Activated naive CD4-positive, alpha-beta T cell (primary cell): ENCODE data around the gene SGIP1.

Experiments
- DNase-seq, 4 experiments: peaks; one replicate each; lab custom pipeline; 2025; lab: John Stamatoyannopoulos, UW

SGIP1 gene

GRCh38 chr1:66523562-66523961 lies 10.4 kb upstream of the SGIP1 start:
- DNase-seq: no peak

- DNase-seq: no peak
Measured at GRCh38 chr1:66525086-66525485, 8.9 kb upstream of the SGIP1 start.

GRCh38 chr1:66526036-66526435 lies 7.9 kb upstream of the SGIP1 start:
- no peak for DNase-seq

- DNase-seq: no peak
Measured at GRCh38 chr1:66526991-66527390, 7.0 kb upstream of the SGIP1 start.

GRCh38 chr1:66527686-66528085 lies 6.3 kb upstream of the SGIP1 start:
- DNase-seq: no peak

- no peak for DNase-seq
Measured at GRCh38 chr1:66528580-66528979, 5.4 kb upstream of the SGIP1 start.

GRCh38 chr1:66532214-66532613 lies 1.7 kb upstream of the SGIP1 start:
- no peak for DNase-seq

GRCh38 chr1:66532798-66533783 lies 862 bp upstream of the SGIP1 start:
- DNase-seq: no peak

- DNase-seq: no peak
Measured at GRCh38 chr1:66535061-66535460, 1.1 kb downstream of the SGIP1 start.

- DNase-seq: no peak
Measured at GRCh38 chr1:66535853-66536252, 1.9 kb downstream of the SGIP1 start.

DNA sequence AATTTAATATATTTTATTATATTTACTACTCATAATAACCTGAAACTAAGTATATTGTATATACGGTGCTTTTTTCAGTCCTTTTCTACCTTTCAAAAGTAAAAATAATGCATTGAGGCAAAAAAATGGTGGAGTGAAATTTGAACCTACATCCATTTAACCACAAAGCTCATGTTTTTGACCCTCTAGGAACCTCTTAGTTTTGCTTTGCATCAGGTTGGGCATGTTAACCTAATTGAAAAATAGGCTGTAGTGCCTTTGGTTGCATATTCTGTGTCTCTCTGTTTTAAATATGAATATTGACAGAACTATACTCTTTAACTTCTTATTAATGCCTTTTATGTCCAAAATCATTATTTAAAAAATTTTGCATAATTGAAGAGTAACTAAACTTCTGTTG lies 3.8 kb downstream of the SGIP1 start:
- DNase-seq: no peak

DNA sequence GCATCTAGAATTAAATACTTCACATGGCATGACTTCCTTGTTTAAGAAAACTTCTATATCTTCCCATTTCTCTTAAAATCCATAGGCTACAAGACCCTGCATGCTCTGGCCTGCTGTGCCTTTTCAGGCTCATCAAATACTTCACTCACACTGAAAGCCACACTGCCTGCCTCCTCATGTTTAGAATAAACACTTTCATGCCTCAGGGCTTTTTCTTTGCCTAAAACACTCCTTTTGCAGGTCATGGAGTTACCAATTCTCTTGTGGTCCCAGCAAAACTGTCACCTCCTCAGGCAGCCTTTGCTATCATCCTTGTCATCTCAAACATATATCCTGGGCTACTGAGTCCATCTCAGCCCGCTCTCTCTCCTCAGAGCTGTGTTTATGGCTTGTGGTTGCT lies 5.5 kb downstream of the SGIP1 start:
- no peak for DNase-seq

DNA sequence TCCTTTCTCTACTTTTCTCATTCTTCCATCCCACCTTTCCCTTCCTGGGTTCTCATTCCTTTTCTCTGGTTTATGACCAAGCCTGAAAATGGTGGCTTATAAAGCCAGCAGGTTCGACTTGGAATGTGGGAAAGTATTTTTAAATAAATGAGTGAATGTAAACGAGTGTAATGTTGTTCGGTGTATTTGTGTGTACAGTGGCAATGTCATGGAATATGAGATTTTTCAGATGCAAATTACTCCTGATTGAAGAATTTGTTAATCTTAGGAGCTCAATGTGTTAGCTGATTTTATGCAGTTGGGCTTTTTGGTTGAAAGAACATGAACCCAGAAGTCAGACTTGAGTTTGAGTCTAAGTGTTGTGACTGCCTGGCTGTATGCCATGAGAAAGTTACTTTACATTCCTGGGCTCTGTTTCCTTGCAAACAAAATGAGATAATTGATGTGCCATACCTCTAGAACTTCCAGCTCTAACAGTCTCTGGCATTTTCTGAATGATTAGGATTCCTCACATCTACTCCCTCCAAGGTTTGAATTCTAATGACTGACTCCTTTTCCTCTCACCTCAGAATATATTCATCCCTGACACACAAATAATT lies 6.6 kb downstream of the SGIP1 start:
- no peak for DNase-seq

DNA sequence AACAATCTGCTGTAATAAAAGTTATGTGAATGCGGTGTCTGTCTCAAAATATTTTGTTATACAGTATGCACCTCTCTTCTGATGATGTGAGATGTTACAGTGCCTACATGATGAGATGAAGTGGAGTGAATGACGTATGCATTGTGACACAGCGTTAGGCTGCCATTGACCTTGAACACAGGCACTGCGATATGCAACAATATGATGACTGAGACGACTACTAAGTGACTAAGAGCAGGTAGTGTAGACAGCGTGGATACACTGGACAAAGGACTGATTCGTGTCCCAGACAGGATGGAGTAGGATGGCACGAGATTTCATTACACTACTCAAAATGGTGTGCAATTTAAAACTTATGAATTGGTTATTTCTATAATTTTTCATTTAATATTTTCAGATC lies 8.4 kb downstream of the SGIP1 start:
- DNase-seq: no peak

- no peak for DNase-seq
Measured at GRCh38 chr1:66542811-66543767, 9.1 kb downstream of the SGIP1 start.

DNA sequence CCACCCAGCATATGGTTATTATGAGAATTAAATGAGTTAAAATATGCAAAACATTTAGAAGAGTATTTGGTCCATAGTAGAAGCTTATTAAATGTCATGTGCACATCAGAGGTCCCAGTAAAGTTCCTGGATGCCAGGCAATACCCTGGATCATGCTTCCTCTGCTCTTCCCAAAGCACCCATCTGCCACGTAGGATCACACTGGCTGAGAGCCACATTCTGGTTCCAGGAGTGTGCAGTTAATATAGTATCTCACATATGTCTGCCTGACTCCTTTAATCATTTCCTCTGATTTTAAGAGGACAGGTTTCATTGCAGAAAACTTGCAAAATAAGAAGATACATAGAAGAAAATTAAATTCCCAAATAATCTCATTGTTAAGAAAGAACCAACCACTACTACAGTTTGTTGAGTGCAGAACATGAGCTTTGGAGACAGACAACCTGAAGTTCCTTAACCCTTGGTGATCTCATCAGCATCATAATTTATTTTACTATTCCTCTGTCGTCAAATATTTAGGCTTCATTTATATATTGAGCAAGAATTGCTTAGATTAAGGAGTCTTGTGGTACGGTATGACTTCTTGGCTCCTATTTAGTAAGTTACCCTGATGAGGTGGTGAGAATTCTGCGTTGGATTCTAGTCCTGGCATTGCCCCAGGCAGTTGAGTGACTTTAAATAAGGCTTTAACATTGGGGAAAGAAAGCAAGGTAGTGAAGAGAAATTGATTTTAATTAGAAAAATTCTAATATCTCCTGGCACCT lies 12.3 kb downstream of the SGIP1 start:
- DNase-seq: no peak

DNA sequence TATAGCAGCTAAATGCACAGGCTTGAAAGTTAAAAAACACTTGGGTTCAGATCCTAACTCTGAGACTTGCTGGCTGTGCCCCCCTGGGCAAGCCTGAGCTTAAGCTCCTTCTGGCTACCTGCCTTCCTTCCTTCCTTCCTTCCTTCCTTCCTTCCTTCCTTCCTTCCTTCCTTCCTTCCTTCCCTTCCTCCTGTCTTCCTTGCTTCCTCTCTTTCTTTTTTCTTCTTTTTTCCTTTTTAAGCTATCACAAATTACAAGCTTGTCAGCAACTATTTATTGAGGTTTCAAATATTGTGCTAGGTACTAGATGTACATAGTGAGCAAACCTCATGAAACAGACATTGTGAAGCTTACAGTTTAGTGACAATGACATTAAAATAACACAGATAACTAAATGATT lies 15.1 kb downstream of the SGIP1 start:
- no peak for DNase-seq

- DNase-seq: no peak
Measured at GRCh38 chr1:66550243-66550642, 16.3 kb downstream of the SGIP1 start.

DNA sequence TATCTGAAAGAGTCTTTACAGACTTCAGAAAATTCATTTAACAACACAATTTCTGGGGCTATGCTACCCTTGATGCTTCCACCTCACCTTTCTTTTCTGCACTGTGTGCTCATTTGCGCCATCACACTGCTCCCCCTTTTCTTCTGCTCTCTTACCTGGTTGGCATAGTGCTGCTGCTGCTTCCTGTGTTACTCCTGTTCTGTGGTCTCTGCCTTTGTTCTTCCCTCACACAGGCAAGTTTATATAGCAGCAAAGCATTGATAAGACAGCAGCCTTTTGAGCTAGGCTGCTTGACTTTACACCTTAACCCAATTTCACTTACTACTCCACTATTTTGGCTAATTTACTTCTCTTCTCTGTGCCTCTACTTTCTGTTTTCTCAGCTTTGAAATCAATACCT lies 18.3 kb downstream of the SGIP1 start:
- no peak for DNase-seq

DNA sequence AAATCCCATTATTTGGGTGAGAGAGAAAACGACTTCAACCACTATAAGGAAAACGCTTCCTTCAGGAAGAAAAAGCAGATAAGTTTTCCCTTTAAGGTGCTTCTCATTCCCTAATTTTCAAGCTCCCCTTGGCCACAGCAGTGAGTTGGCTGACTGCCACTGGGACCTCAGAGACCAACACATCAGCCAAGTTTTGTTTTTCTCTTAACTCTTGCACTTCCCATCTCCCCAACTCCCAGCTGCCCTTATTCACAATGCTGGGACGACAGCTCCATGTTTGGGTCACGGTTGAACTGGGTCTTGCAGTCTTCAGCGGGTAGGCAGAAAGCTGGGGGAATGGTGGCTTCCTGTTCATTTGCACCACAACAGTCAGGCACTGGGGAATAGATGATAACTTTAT lies 18.9 kb downstream of the SGIP1 start:
- DNase-seq: no peak

GRCh38 chr1:66553846-66554245 lies 19.9 kb downstream of the SGIP1 start:
- DNase-seq: no peak
